GM18873 (cell line): Measurements from ENCODE around the gene ELAVL1.

Experiments used
- ATAC-seq: cut with Tn5 transposase; IDR thresholded peaks from one replicate; pipeline ENCODE4 v1.9.1; 2021; ENCODE audit warnings: mild to moderate bottlenecking, moderate library complexity, moderate number of reproducible peaks; ENCODE audit not compliant: unreplicated experiment, low FRiP score

Gene ELAVL1

GRCh38 chr19:7987114-7987768 lies 18.2 kb downstream of the ELAVL1 start:
- no peak for ATAC-seq

GRCh38 chr19:7986321-7987113 lies 18.9 kb downstream of the ELAVL1 start:
- no peak for ATAC-seq

GRCh38 chr19:7985481-7985911 lies 19.9 kb downstream of the ELAVL1 start:
- no peak for ATAC-seq

- ATAC-seq = no peak
Observed at GRCh38 chr19:7983995-7984837, 21.2 kb downstream of the ELAVL1 start.

GRCh38 chr19:7983286-7983950 lies 22.0 kb downstream of the ELAVL1 start:
- ATAC-seq = no peak

- no peak for ATAC-seq
Observed at GRCh38 chr19:7982651-7983099, 22.8 kb downstream of the ELAVL1 start.

- ATAC-seq = no peak
Observed at GRCh38 chr19:7982103-7982502, 23.3 kb downstream of the ELAVL1 start.

GRCh38 chr19:7981661-7982060 lies 23.8 kb downstream of the ELAVL1 start:
- no peak for ATAC-seq

- ATAC-seq = no peak
Observed at GRCh38 chr19:7981199-7981598, 24.2 kb downstream of the ELAVL1 start.

GRCh38 chr19:7980635-7981121 lies 24.8 kb downstream of the ELAVL1 start:
- ATAC-seq = no peak

- ATAC-seq = no peak
Observed at GRCh38 chr19:7980168-7980567, 25.3 kb downstream of the ELAVL1 start.

GRCh38 chr19:7979559-7979958 lies 25.9 kb downstream of the ELAVL1 start:
- no peak for ATAC-seq

- ATAC-seq = no peak
Observed at GRCh38 chr19:7979011-7979410, 26.4 kb downstream of the ELAVL1 start.

- ATAC-seq = no peak
Observed at GRCh38 chr19:7978179-7978825, 27.1 kb downstream of the ELAVL1 start.

- no peak for ATAC-seq
Observed at GRCh38 chr19:7977723-7978040, 27.8 kb downstream of the ELAVL1 start.

GRCh38 chr19:7977021-7977722 lies 28.3 kb downstream of the ELAVL1 start:
- no peak for ATAC-seq

- no peak for ATAC-seq
Observed at GRCh38 chr19:7976461-7976860, 29.0 kb downstream of the ELAVL1 start.

- ATAC-seq = no peak
Observed at GRCh38 chr19:7975037-7975436, 30.4 kb downstream of the ELAVL1 start.

GRCh38 chr19:7973883-7974282 lies 31.6 kb downstream of the ELAVL1 start:
- ATAC-seq = no peak
